Cardiac muscle cell (in vitro differentiated cells and primary cell): ENCODE results near the gene IL4. TPM values are rescaled to one million over a fixed set of nuclear protein-coding genes. Genes with fewer than 3 reads are reported as not detected.

Experiments used
- DNase-seq, 2 donors: peaks; one replicate each; pipeline versions ENCODE4 v3.0.0 to v3.0.0-alpha.2; 2010 to 2017; ENCODE audit warnings: low read depth in 1 of 2, low spot score in 1 of 2
- H3K27ac ChIP-seq: fragments of 200-600 bp; sonication (generic); 2 replicates; pipeline ENCODE4 v1.5.1; 2016
- H3K27me3 ChIP-seq: fragments of 200-600 bp; sonication (generic); 2 replicates; pipeline ENCODE4 v1.6.0; 2016; ENCODE audit warnings: control low read depth
- H3K36me3 ChIP-seq: fragments of 200-600 bp; sonication (generic); 2 replicates; pipeline ENCODE4 v1.5.1; 2016; ENCODE audit warnings: control low read depth
- H3K4me1 ChIP-seq: fragments of 200-600 bp; sonication (generic); 2 replicates; pipeline ENCODE4 v1.8.1; 2017; ENCODE audit warnings: low read depth, mild to moderate bottlenecking, mixed run types
- H3K4me3 ChIP-seq: fragments of 200-600 bp; sonication (generic); 2 replicates; pipeline ENCODE4 v1.5.1; 2016; ENCODE audit warnings: mild to moderate bottlenecking
- H3K9me3 ChIP-seq: fragments of 200-600 bp; sonication (generic); 2 replicates; pipeline ENCODE4 v1.5.1; 2017; ENCODE audit warnings: low read depth, mild to moderate bottlenecking, control low read depth
- polyA plus RNA-seq: library from polyadenylated mRNA; unstranded; fragments of >200 nt; fragmentation: Nextera tagmentation; extraction: Ambion mirVana; gene quantifications from 2 replicates; pipeline ENCODE4 v1.2.1, GENCODE V29; 2016
- total RNA-seq: library from RNA; depleted of rRNA; stranded (reverse); fragments of >200 nt; gene quantifications from 2 replicates; pipeline ENCODE4 v1.2.3, GENCODE V29; 2016
- TF ChIP-seq, protein P1 (sequence below): IDR thresholded peaks from 2 replicates; pipeline ENCODE4 v1.5.1; 2012; ENCODE audit warnings: low read depth, mild to moderate bottlenecking, low read length

IL4 gene
- total and polyA plus RNA-seq, 2 experiments from 2014 or later, result not detected

DNA sequence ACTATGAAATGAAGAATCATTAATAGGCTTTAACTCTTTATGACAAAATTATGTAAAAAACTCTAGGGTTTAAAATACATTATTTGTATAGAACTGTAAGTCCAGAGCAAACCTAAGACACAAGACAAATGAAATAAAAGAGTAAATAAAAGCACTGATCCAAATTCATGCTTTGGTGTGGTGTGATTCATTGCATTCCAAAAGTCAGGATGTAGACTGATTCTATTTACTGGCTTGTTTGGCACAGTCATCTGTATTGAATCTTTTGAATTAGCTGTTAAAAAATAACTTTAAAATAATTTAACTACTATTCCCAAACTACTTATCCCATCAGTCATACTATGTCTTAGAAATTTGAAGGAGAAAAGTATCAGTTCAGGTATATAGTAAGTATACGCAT, 31.1 kb downstream of the IL4 start:
- Histone ChIP-seq H3K27ac (no peak overlapping the region), H3K4me1 (no peaks in the 10 kb centered on the region), H3K36me3 (peaks cover 27% of the 10 kb centered on the region), H3K4me3 (no peak overlapping the region), H3K27me3 (no peaks in the 10 kb centered on the region), H3K9me3 (no peaks in the 10 kb centered on the region)
- TF ChIP-seq, protein P1, sequence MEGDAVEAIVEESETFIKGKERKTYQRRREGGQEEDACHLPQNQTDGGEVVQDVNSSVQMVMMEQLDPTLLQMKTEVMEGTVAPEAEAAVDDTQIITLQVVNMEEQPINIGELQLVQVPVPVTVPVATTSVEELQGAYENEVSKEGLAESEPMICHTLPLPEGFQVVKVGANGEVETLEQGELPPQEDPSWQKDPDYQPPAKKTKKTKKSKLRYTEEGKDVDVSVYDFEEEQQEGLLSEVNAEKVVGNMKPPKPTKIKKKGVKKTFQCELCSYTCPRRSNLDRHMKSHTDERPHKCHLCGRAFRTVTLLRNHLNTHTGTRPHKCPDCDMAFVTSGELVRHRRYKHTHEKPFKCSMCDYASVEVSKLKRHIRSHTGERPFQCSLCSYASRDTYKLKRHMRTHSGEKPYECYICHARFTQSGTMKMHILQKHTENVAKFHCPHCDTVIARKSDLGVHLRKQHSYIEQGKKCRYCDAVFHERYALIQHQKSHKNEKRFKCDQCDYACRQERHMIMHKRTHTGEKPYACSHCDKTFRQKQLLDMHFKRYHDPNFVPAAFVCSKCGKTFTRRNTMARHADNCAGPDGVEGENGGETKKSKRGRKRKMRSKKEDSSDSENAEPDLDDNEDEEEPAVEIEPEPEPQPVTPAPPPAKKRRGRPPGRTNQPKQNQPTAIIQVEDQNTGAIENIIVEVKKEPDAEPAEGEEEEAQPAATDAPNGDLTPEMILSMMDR, result no peak
- DNase-seq, result peak in 1 of 2 donors; percentile 11

DNA sequence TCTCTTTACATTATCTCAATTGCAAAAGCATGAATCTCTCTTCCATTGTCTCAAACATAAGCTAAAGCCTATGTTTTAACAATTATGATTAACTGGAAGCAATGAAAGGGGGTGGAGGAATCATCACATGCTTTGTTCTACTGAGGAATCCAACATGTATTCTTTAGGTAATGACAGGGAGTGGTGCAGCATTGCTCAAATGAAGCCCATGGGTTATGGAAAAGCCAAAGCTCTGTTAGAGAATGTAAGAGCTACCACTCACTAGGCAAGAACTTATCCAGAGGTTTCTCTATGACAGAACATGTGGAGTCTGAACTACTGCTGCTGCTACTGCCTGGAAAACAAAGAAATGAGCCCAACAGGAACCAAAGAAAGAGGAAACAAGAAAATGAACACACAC, 34.9 kb downstream of the IL4 start:
- H3K9me3 ChIP-seq, result no peaks in the 10 kb centered on the region
- no peak for DNase-seq
- TF ChIP-seq, protein P1, result no peak
- no peaks in the 10 kb centered on the region for H3K4me1 ChIP-seq
- H3K27ac ChIP-seq, result no peak overlapping the region
- H3K36me3 ChIP-seq, result peaks cover 7% of the 10 kb centered on the region
- H3K27me3 ChIP-seq, result no peaks in the 10 kb centered on the region
- no peak overlapping the region for H3K4me3 ChIP-seq

DNA sequence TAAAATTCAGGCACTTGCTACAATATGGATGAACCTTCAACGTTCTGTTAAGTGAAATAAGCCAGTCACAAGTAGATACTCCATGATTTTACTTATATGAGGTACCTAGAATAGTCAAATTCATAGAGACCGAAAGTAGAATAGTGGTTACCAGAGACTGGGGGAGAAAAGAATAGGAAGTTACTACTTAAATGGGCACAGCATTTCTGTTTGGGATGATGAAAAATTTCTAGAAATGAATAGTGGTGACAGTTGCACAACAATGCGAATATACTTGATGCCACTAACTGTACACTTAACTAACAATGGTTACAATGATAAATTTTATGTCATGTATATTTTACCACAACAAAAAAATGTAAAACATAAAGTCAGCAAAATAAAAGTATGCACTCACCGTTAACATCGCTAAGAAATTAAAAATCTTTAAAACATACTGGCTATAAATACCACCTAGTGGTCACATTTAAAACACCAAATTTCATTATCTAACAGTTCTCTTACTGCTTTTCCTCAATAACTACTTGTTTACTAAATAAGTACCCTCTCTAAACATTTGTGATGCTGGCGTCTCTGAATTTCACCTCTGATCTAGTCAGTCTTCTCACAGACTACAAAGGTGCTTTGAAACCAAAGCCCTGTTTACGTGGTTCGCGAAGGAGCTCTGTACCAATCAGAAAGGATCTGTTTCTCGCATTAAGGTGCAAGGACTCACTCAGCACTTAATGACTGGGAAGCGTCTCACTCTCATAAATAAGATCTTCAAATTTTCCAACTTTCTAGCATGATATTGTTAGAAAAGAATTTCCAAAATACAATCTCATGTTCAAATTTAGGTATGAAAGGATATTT, 40.9 kb downstream of the IL4 start:
- H3K27me3 ChIP-seq, result no peaks in the 10 kb centered on the region

GRCh38 chr5:132718544-132719312, 44.9 kb downstream of the IL4 start:
- Histone ChIP-seq H3K36me3 (no peaks in the 10 kb centered on the region), H3K4me1 (no peaks in the 10 kb centered on the region), H3K27me3 (no peaks in the 10 kb centered on the region), H3K9me3 (no peaks in the 10 kb centered on the region), H3K27ac (no peak overlapping the region), H3K4me3 (no peak overlapping the region)
- no peak for DNase-seq
- TF ChIP-seq, protein P1, result no peak

More for the DNA sequence above, 40.9 kb downstream of the IL4 start:
- H3K27ac ChIP-seq, result no peak overlapping the region
- H3K36me3 ChIP-seq, result no peaks in the 10 kb centered on the region
- TF ChIP-seq, protein P1, result peak; percentile 34
- peak in 1 of 2 donors; percentile 17 for DNase-seq
- no peaks in the 10 kb centered on the region for H3K4me1 ChIP-seq
- H3K4me3 ChIP-seq, result no peak overlapping the region
- H3K9me3 ChIP-seq, result no peaks in the 10 kb centered on the region

- no peak for DNase-seq
- H3K27ac ChIP-seq, result no peak overlapping the region
- H3K27me3 ChIP-seq, result no peaks in the 10 kb centered on the region
- no peak overlapping the region for H3K4me3 ChIP-seq
- no peaks in the 10 kb centered on the region for H3K4me1 ChIP-seq
- no peaks in the 10 kb centered on the region for H3K9me3 ChIP-seq
- TF ChIP-seq, protein P1, result no peak
- peaks cover 3% of the 10 kb centered on the region for H3K36me3 ChIP-seq
Observed at GRCh38 chr5:132725745-132726144, 52.0 kb downstream of the IL4 start.
